GM19455 (cell line): ENCODE measurements around the gene PREB.

ENCODE experiments used
- ATAC-seq: cut with Tn5 transposase; IDR thresholded peaks from one replicate; pipeline ENCODE4 v1.9.1; 2021; ENCODE audit not compliant: unreplicated experiment

PREB gene

DNA sequence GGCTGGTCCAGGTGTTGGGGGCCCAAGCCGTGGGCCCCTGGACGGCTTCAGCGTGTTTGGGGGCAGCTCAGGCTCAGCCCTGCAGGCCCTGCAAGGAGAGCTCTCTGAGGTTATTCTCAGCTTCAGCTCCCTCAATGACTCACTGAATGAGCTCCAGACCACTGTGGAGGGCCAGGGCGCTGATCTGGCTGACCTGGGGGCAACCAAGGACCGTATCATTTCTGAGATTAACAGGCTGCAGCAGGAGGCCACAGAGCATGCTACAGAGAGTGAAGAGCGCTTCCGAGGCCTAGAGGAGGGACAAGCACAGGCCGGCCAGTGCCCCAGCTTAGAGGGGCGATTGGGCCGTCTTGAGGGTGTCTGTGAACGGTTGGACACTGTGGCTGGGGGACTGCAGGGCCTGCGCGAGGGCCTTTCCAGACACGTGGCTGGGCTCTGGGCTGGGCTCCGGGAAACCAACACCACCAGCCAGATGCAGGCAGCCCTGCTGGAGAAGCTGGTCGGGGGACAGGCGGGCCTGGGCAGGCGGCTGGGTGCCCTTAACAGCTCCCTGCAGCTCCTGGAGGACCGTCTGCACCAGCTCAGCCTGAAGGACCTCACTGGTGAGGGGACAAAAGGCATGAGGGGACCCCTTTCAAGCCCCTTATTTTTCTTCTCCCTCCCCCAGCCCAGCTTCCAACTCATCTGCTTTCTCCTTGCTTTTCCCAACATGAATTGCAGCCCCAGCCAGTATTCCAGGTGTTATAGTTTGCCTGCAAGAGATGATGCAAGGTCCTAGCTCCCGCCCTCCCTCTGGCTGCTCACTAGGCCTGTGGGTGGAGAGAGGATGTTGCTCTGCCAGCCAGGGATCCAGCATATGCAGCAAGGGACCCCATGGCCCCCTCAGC is 50.8 kb downstream of the PREB start:
- no peak for ATAC-seq

DNA sequence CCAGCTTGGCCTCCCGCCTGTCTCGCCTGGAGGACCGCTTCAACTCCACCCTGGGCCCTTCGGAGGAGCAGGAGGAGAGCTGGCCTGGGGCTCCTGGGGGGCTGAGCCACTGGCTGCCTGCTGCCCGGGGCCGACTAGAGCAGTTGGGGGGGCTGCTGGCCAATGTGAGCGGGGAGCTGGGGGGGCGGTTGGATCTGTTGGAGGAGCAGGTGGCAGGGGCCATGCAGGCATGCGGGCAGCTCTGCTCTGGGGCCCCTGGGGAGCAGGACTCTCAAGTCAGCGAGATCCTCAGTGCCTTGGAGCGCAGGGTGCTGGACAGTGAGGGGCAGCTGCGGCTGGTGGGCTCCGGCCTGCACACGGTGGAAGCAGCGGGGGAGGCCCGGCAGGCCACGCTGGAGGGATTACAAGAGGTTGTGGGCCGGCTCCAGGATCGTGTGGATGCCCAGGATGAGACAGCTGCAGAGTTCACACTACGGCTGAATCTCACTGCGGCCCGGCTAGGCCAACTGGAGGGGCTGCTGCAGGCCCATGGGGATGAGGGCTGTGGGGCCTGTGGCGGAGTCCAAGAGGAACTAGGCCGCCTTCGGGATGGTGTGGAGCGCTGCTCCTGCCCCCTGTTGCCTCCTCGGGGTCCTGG is 51.5 kb downstream of the PREB start:
- no peak for ATAC-seq

DNA sequence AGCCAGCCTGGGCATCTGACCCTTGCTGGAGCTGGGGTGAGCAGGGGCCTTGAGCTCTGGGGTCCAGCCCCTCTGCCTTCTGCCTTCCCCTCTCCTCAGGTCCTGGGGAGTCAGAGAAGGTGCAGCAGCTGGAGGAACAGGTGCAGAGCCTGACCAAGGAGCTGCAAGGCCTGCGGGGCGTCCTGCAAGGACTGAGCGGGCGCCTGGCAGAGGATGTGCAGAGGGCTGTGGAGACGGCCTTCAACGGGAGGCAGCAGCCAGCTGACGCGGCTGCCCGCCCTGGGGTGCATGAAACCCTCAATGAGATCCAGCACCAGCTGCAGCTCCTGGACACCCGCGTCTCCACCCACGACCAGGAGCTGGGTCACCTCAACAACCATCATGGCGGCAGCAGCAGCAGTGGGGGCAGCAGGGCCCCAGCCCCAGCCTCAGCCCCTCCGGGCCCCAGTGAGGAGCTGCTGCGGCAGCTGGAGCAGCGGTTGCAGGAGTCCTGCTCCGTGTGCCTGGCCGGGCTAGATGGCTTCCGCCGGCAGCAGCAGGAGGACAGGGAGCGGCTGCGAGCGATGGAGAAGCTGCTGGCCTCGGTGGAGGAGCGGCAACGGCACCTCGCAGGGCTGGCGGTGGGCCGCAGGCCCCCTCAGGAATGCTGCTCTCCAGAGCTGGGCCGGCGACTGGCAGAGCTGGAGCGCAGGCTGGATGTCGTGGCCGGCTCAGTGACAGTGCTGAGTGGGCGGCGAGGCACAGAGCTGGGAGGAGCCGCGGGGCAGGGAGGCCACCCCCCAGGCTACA is 52.3 kb downstream of the PREB start:
- ATAC-seq, result no peak
